K562 (cell line): ENCODE results near the gene UBN1. TPM values are rescaled to one million over a fixed set of nuclear protein-coding genes. Genes with fewer than 3 reads are reported as not detected.
A peak's percentile ranks its signal among the peaks of the same experiment; 100 is the strongest.

Source experiments
- ATAC-seq: fragments of 200-7000 bp; cut with Tn5 transposase; 3 replicates; pipeline ENCODE4 v1.9.1; 2020; ENCODE audit warnings: moderate library complexity
- BruUV-seq: library from RNA; stranded (reverse); fragments of 400-500 nt; replicated peaks from 2 replicates; lab custom pipeline; 2021; lab: Mats Ljungman, UMichigan
- CTCF ChIA-PET: fragments of 300-600 bp; formaldehyde crosslinking; extraction: SDS; loops from one replicate; lab custom pipeline; 2021; ENCODE audit warnings: low intra/inter-chr PET ratio; lab: Yijun Ruan, JAX
- POLR2A ChIA-PET: fragments of 300-600, 350-650 bp; sonication (Branson Sonifier 250); formaldehyde crosslinking; extraction: SDS; loops from one replicate; lab custom pipeline; 2021; ENCODE audit warnings: antibody characterized with exemption, inconsistent platforms; lab: Yijun Ruan, JAX
- DNase-seq, 4 experiments: peaks; one replicate each; pipeline versions ENCODE4 v3.0.0 to v3.0.0-alpha.2; 2011 to 2018; ENCODE audit warnings: low spot score in 3 of 4, mixed read lengths in 3 of 4; ENCODE audit errors: extremely low read depth in 1 of 4
- FAIRE-seq: peaks from 2 replicates; lab custom pipeline; 2011; peaks lifted over from hg19 to GRCh38; lab: Jason Lieb, UNC
- H2AFZ ChIP-seq: 2 replicates; pipeline ENCODE4 v1.6.0; 2011; ENCODE audit warnings: low read depth, low read length, control low read depth, inconsistent platforms
- H3K27ac ChIP-seq: fragments of 200-600 bp; 3 replicates; pipeline ENCODE4 v1.8.0; 2011; ENCODE audit warnings: low read depth, mild to moderate bottlenecking, control low read depth, inconsistent platforms, low read length, moderate library complexity, mixed read lengths; ENCODE audit errors: extremely low read depth
- H3K27me3 ChIP-seq, 2 experiments: fragments of 300-600 bp in 1 of 2; 2 replicates in 1 of 2; 3 replicates in 1 of 2; pipeline versions ENCODE4 v1.6.0 to v1.8.0; 2011; ENCODE audit warnings: inconsistent platforms in 2 of 2, low read length in 2 of 2, mild to moderate bottlenecking in 1 of 2, mixed read lengths in 1 of 2, moderate library complexity in 1 of 2; ENCODE audit not compliant: control insufficient read depth in 2 of 2, insufficient read depth in 2 of 2
- H3K36me3 ChIP-seq: fragments of 300-600 bp; 3 replicates; pipeline ENCODE4 v1.8.0; 2011; ENCODE audit warnings: mild to moderate bottlenecking, low read length, inconsistent platforms; ENCODE audit not compliant: control insufficient read depth, insufficient read depth
- H3K4me1 ChIP-seq, 2 experiments: fragments of 200-600 bp in 1 of 2; replicated peaks in 1 of 2; 2 replicates in 1 of 2; 3 replicates in 1 of 2; pipeline versions ENCODE4 v1.5.1 to v1.8.0; 2011; ENCODE audit warnings: inconsistent platforms in 2 of 2, low read length in 2 of 2, mild to moderate bottlenecking in 1 of 2, mixed read lengths in 1 of 2, moderate library complexity in 1 of 2; ENCODE audit not compliant: control insufficient read depth in 2 of 2, insufficient read depth in 2 of 2
- H3K4me2 ChIP-seq: 2 replicates; pipeline ENCODE4 v1.6.1; 2011; ENCODE audit warnings: low read length, control low read depth, inconsistent platforms, mixed read lengths; ENCODE audit not compliant: insufficient read depth
- H3K4me3 ChIP-seq: fragments of 200-600 bp; sonication (generic), shearing (Covaris generic); 2 replicates; pipeline ENCODE4 v1.5.1; 2016; ENCODE audit warnings: control low read depth, inconsistent platforms
- H3K79me2 ChIP-seq: fragments of 200-600 bp; 3 replicates; pipeline ENCODE4 v1.8.0; 2011; ENCODE audit warnings: low read length, inconsistent platforms; ENCODE audit not compliant: control insufficient read depth, insufficient read depth
- H3K9ac ChIP-seq, 2 experiments: 2 replicates each; pipeline versions ENCODE4 v1.6.0 to v1.6.1; 2011; ENCODE audit warnings: low read depth in 2 of 2, low read length in 2 of 2, control low read depth in 1 of 2, inconsistent platforms in 1 of 2, mild to moderate bottlenecking in 1 of 2, mixed read lengths in 1 of 2; ENCODE audit not compliant: insufficient read depth in 1 of 2
- H3K9me1 ChIP-seq: one replicate; pipeline ENCODE4 v1.6.0; 2011; ENCODE audit warnings: inconsistent platforms, mild to moderate bottlenecking, low read length, moderate library complexity; ENCODE audit not compliant: control insufficient read depth, insufficient read depth
- H3K9me3 ChIP-seq: replicated peaks from 2 replicates; pipeline ENCODE4 v1.5.1; 2011; ENCODE audit warnings: low read depth, low read length, inconsistent platforms; ENCODE audit not compliant: control insufficient read depth, insufficient read depth
- H4K20me1 ChIP-seq: replicated peaks from 2 replicates; pipeline ENCODE4 v1.6.1; 2011; ENCODE audit warnings: low read length, inconsistent platforms, mixed read lengths; ENCODE audit not compliant: control insufficient read depth, insufficient read depth
- E2F4 ChIP-seq: sonication (generic); formaldehyde crosslinking; IDR thresholded peaks from 2 replicates; pipeline ENCODE4 v1.8.0; 2022; ENCODE audit warnings: mild to moderate bottlenecking, low read depth, missing genetic modification reagents
- MIER1 ChIP-seq: fragments of 450-650 bp; IDR thresholded peaks from 2 replicates; pipeline ENCODE4 v1.6.1; 2016; ENCODE audit warnings: antibody characterized with exemption, mild to moderate bottlenecking, low read depth
- MYBL2 ChIP-seq, 2 experiments: fragments of 450-650 bp in 1 of 2; sonication (generic) in 1 of 2; formaldehyde crosslinking in 1 of 2; IDR thresholded peaks; 2 replicates each; pipeline versions ENCODE4 v1.6.1 to v1.8.1; 2017 to 2022; ENCODE audit warnings: borderline replicate concordance in 1 of 2, inconsistent platforms in 1 of 2, low read depth in 1 of 2, mild to moderate bottlenecking in 1 of 2, missing genetic modification reagents in 1 of 2, moderate library complexity in 1 of 2
- SMARCA5 ChIP-seq: fragments of 450-650 bp; IDR thresholded peaks from 2 replicates; pipeline ENCODE4 v1.6.1; 2016
- UBTF ChIP-seq, 2 experiments: IDR thresholded peaks; 2 replicates each; pipeline ENCODE4 v1.6.1; 2012; ENCODE audit warnings: improper control_type of control experiment in 2 of 2, low read depth in 2 of 2, low read length in 2 of 2, borderline replicate concordance in 1 of 2
- ZC3H11A ChIP-seq: IDR thresholded peaks from 2 replicates; pipeline ENCODE4 v1.6.1; 2012; ENCODE audit warnings: low read depth, low read length, improper control_type of control experiment
- WGBS: fragments of 100-300 bp; shearing (Covaris generic); methylation state at CpG from one replicate; pipeline ENCODE4 v1.1.6; 2016; ENCODE audit warnings: low coverage, mixed read lengths; ENCODE audit not compliant: insufficient coverage; ENCODE audit errors: missing lambda C conversion rate; 5-methylcytosine and 5-hydroxymethylcytosine counted together
- in situ Hi-C: fragments of 300-500 bp; cut with MboI; formaldehyde crosslinking; loops from 4 replicates; pipeline ENCODE4 v1.15.0; 2018; ENCODE audit warnings: inconsistent platforms, mixed read lengths
- intact Hi-C: fragments of 100-400 bp; cut with micrococcal nuclease; formaldehyde crosslinking; loops from 2 replicates; pipeline ENCODE4 v1.14.2; 2022
- polyA plus RNA-seq, 8 experiments: library from polyadenylated mRNA; depleted of rRNA in 4 of 8; stranded (reverse) in 5 of 8; unstranded in 3 of 8; fragments of >200 nt; fragmentation: Nextera tagmentation in 2 of 8; fragmentation: Illumina TruSeq in 1 of 8; extraction: Ambion mirVana in 2 of 8; extraction: Trizol in 1 of 8; gene quantifications; 2 replicates each; pipeline versions ENCODE4 v1.2.1 to v1.2.3, GENCODE V29; 2011 to 2014; ENCODE audit warnings: inconsistent platforms in 1 of 8, missing spikeins in 1 of 8
- total RNA-seq, 7 experiments: library from RNA; depleted of rRNA in 6 of 7; stranded (reverse); fragments of >200 nt in 6 of 7; fragmentation: Illumina TruSeq in 2 of 7; extraction: Trizol in 2 of 7; gene quantifications; 2 replicates each; pipeline versions ENCODE4 v1.2.1 to v1.2.3, GENCODE V29; 2011 to 2021; ENCODE audit warnings: low replicate concordance in 1 of 7
- TF ChIP-seq, protein P1 (sequence below): fragments of 450-650 bp; IDR thresholded peaks from 2 replicates; pipeline ENCODE4 v1.6.1; 2017; ENCODE audit warnings: mild to moderate bottlenecking, moderate library complexity
- TF ChIP-seq, protein P2 (sequence below): fragments of 250-450 bp; sonication (Bioruptor Pico); IDR thresholded peaks from 2 replicates; pipeline ENCODE4 v1.5.1; 2021; ENCODE audit warnings: mild to moderate bottlenecking
- TF ChIP-seq, protein P3 (sequence below): fragments of 250-450 bp; sonication (Bioruptor Pico); IDR thresholded peaks from 2 replicates; pipeline ENCODE4 v1.5.0; 2020; ENCODE audit warnings: mild to moderate bottlenecking
- TF ChIP-seq, protein P4 (sequence below), 3 experiments: fragments of 200-800 bp in 1 of 3; sonication (Bioruptor generic) in 1 of 3; sonication (generic) in 1 of 3; formaldehyde crosslinking in 1 of 3; IDR thresholded peaks; 2 replicates each; pipeline versions ENCODE4 v1.6.1 to v1.8.0; 2016 to 2022; ENCODE audit warnings: mild to moderate bottlenecking in 2 of 3, missing compliant biosample characterization in 2 of 3, missing genetic modification characterization in 2 of 3, missing genetic modification reagents in 1 of 3

UBN1 gene
- total and polyA plus RNA-seq, 9 of the 15 experiments (the other 6 are each of a cell fraction or from before 2014, with no cell fraction given): 1.5 to 45.7 (median 20.6) TPM

DNA sequence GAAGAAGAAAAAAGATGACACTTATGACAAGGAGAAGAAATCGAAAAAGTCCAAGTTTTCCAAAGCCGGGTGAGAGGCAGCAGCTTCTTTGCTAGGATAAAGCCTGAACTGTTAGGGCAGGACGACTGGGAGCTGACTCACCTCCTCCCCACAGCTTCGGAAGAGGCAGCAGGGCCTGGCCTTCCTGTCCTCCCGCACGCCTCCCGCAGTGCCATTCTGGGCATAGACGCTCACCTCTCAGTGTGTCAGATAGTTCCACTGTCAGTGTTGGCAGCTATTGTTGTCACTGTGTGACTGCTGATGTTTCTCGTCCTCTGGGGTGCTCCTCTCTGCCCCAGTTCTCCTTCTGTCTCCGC is 12.6 kb downstream of the UBN1 start:
- peaks cover 27% of the 10 kb centered on the region for H4K20me1 ChIP-seq
- peaks cover 99% of the 10 kb centered on the region for H3K36me3 ChIP-seq
- H3K4me3 ChIP-seq: no peak overlapping the region
- no peak for FAIRE-seq
- H3K27me3 ChIP-seq: no peaks in the 10 kb centered on the region
- ChIA-PET CTCF (no interaction called here), POLR2A (interaction anchor here (1.2 to 2.0 kb wide), 2 partner anchors 9 to 14 kb away, joined by 3 to 7 read pairs; no protein-coding TSS in a partner anchor)
- in situ Hi-C loops (no loop called here), intact Hi-C loops (no loop called here)
- no peaks in the 10 kb centered on the region for H3K4me1 ChIP-seq
- H3K79me2 ChIP-seq: peaks cover 32% of the 10 kb centered on the region
- no peaks in the 10 kb centered on the region for H3K9me3 ChIP-seq
- H3K9me1 ChIP-seq: no peaks in the 10 kb centered on the region
- no peak overlapping the region for H3K27ac ChIP-seq
- ATAC-seq: no peak
- peak overlapping the region in 1 of 2 experiments; percentile 14; a peak in 1 of 4 replicates for H3K9ac ChIP-seq
- DNase-seq: no peak
- H3K4me2 ChIP-seq: no peak overlapping the region
- no TSS peak for BruUV-seq
- H2AFZ ChIP-seq: no peak overlapping the region
- WGBS: 96% methylated on average over 10 of the region's 10 CpGs
- TF ChIP-seq SMARCA5: no peak
- TF ChIP-seq E2F4 (CRISPR knock-in tag): no peak
- no peak for TF ChIP-seq UBTF (IDR thresholded peaks at IDR 0.05; ENCODE audit: borderline replicate concordance in 1 of 2, low read depth in 2 of 2, low read length in 2 of 2)
- TF ChIP-seq, protein P1, sequence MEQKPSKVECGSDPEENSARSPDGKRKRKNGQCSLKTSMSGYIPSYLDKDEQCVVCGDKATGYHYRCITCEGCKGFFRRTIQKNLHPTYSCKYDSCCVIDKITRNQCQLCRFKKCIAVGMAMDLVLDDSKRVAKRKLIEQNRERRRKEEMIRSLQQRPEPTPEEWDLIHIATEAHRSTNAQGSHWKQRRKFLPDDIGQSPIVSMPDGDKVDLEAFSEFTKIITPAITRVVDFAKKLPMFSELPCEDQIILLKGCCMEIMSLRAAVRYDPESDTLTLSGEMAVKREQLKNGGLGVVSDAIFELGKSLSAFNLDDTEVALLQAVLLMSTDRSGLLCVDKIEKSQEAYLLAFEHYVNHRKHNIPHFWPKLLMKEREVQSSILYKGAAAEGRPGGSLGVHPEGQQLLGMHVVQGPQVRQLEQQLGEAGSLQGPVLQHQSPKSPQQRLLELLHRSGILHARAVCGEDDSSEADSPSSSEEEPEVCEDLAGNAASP: no peak
- no peak for TF ChIP-seq MIER1
- TF ChIP-seq, protein P2, sequence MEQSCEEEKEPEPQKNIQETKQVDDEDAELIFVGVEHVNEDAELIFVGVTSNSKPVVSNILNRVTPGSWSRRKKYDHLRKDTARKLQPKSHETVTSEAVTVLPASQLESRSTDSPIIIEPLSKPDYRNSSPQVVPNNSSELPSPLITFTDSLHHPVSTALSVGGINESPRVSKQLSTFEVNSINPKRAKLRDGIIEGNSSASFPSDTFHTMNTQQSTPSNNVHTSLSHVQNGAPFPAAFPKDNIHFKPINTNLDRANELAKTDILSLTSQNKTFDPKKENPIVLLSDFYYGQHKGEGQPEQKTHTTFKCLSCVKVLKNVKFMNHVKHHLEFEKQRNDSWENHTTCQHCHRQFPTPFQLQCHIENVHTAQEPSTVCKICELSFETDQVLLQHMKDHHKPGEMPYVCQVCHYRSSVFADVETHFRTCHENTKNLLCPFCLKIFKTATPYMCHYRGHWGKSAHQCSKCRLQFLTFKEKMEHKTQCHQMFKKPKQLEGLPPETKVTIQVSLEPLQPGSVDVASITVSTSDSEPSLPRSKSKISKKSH (CRISPR knock-in tag): no peak
- TF ChIP-seq, protein P3, sequence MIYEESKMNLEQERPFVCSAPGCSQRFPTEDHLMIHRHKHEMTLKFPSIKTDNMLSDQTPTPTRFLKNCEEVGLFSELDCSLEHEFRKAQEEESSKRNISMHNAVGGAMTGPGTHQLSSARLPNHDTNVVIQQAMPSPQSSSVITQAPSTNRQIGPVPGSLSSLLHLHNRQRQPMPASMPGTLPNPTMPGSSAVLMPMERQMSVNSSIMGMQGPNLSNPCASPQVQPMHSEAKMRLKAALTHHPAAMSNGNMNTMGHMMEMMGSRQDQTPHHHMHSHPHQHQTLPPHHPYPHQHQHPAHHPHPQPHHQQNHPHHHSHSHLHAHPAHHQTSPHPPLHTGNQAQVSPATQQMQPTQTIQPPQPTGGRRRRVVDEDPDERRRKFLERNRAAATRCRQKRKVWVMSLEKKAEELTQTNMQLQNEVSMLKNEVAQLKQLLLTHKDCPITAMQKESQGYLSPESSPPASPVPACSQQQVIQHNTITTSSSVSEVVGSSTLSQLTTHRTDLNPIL (CRISPR knock-in tag): no peak
- TF ChIP-seq ZC3H11A: no peak
- TF ChIP-seq, protein P4, sequence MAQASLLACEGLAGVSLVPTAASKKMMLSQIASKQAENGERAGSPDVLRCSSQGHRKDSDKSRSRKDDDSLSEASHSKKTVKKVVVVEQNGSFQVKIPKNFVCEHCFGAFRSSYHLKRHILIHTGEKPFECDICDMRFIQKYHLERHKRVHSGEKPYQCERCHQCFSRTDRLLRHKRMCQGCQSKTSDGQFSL (CRISPR knock-in tag; IDR thresholded peaks at IDR 0.05): no peak
- TF ChIP-seq, protein P4 (tag; IDR thresholded peaks at IDR 0.05): no peak
- no peak for TF ChIP-seq MYBL2 (IDR thresholded peaks at IDR 0.05; ENCODE audit: low read depth)
- TF ChIP-seq MYBL2 (CRISPR knock-in tag; IDR thresholded peaks at IDR 0.05; ENCODE audit: borderline replicate concordance): no peak
